BE2C (cell line): ENCODE data around the gene PPP1R37. TPM values are rescaled to one million over a fixed set of nuclear protein-coding genes. Genes with fewer than 3 reads are reported as not detected.

Source experiments
- DNase-seq: peaks from one replicate; pipeline ENCODE4 v3.0.0-alpha.2; 2020
- H3K27me3 ChIP-seq: fragments of 250-450 bp; sonication (Bioruptor Pico); 2 replicates; pipeline ENCODE4 v1.5.1; 2020; ENCODE audit warnings: mild to moderate bottlenecking
- H3K36me3 ChIP-seq: fragments of 250-450 bp; sonication (Bioruptor Pico); 2 replicates; pipeline ENCODE4 v1.5.1; 2020; ENCODE audit warnings: mild to moderate bottlenecking
- H3K4me1 ChIP-seq: fragments of 250-450 bp; sonication (Bioruptor Pico); 2 replicates; pipeline ENCODE4 v1.5.1; 2020
- H3K4me3 ChIP-seq: 2 replicates; pipeline ENCODE4 v1.5.1; 2011; ENCODE audit warnings: low read depth, low read length
- H3K9me3 ChIP-seq: fragments of 250-450 bp; sonication (Bioruptor Pico); 2 replicates; pipeline ENCODE4 v1.5.1; 2020
- CTCF ChIP-seq: IDR thresholded peaks from 2 replicates; pipeline ENCODE4 v1.5.1; 2012; ENCODE audit warnings: mild to moderate bottlenecking, low read depth, low read length
- polyA plus RNA-seq: library from polyadenylated mRNA; unstranded; fragments of >200 nt; gene quantifications from one replicate; pipeline ENCODE4 v1.2.1, GENCODE V29; 2012; ENCODE audit warnings: low read depth, missing spikeins; ENCODE audit not compliant: insufficient read length, insufficient read depth

Gene PPP1R37
- polyA plus RNA-seq, result 59.0 TPM

- Histone ChIP-seq H3K4me3 (peak within 1 kb of the TSS; percentile 95), H3K36me3 (peaks cover 12% of the 10 kb centered on the region), H3K9me3 (no peaks in the 10 kb centered on the region), H3K4me1 (peaks cover 4% of the 10 kb centered on the region), H3K27me3 (no peaks in the 10 kb centered on the region)
- peak; percentile 10; the same call in 1 of the 2 replicates for TF ChIP-seq CTCF
- peak; percentile 96 for DNase-seq
Measured at GRCh38 chr19:45092747-45093678, at the start of gene PPP1R37. PPP1R37 (plus strand) TSS chr19:45093179; CDS start chr19:45093326, 147 bp downstream.

- Histone ChIP-seq H3K27me3 (no peaks in the 10 kb centered on the region), H3K36me3 (peaks cover 47% of the 10 kb centered on the region), H3K4me3 (no peak overlapping the region), H3K4me1 (no peaks in the 10 kb centered on the region), H3K9me3 (no peaks in the 10 kb centered on the region)
- no peak for TF ChIP-seq CTCF
- no peak for DNase-seq
Measured at GRCh38 chr19:45045671-45046353, 47.2 kb upstream of the PPP1R37 start.

GRCh38 chr19:45046355-45046754, 46.6 kb upstream of the PPP1R37 start:
- Histone ChIP-seq H3K27me3 (no peaks in the 10 kb centered on the region), H3K4me1 (no peaks in the 10 kb centered on the region), H3K9me3 (no peaks in the 10 kb centered on the region), H3K4me3 (no peak overlapping the region), H3K36me3 (peaks cover 44% of the 10 kb centered on the region)
- DNase-seq, result no peak
- no peak for TF ChIP-seq CTCF

GRCh38 chr19:45047188-45047797, 45.7 kb upstream of the PPP1R37 start:
- Histone ChIP-seq H3K36me3 (peaks cover 39% of the 10 kb centered on the region), H3K4me3 (no peak overlapping the region), H3K4me1 (no peaks in the 10 kb centered on the region), H3K9me3 (no peaks in the 10 kb centered on the region), H3K27me3 (no peaks in the 10 kb centered on the region)
- DNase-seq, result no peak
- TF ChIP-seq CTCF, result no peak

- Histone ChIP-seq H3K36me3 (peaks cover 41% of the 10 kb centered on the region), H3K9me3 (no peaks in the 10 kb centered on the region), H3K27me3 (no peaks in the 10 kb centered on the region), H3K4me3 (no peak overlapping the region), H3K4me1 (no peaks in the 10 kb centered on the region)
- no peak for DNase-seq
- TF ChIP-seq CTCF, result no peak
Measured at GRCh38 chr19:45049073-45049736, 43.8 kb upstream of the PPP1R37 start.
